K562 (cell line): ENCODE data around the gene PMPCB. TPM values are rescaled to one million over a fixed set of nuclear protein-coding genes. Genes with fewer than 3 reads are reported as not detected.
A peak's percentile ranks its signal among the peaks of the same experiment; 100 is the strongest.

ENCODE experiments used
- ATAC-seq: fragments of 200-7000 bp; cut with Tn5 transposase; 3 replicates; pipeline ENCODE4 v1.9.1; 2020; ENCODE audit warnings: moderate library complexity
- BruUV-seq: library from RNA; stranded (reverse); fragments of 400-500 nt; replicated peaks from 2 replicates; lab custom pipeline; 2021; lab: Mats Ljungman, UMichigan
- CTCF ChIA-PET: fragments of 300-600 bp; formaldehyde crosslinking; extraction: SDS; loops from one replicate; lab custom pipeline; 2021; ENCODE audit warnings: low intra/inter-chr PET ratio; lab: Yijun Ruan, JAX
- POLR2A ChIA-PET: fragments of 300-600, 350-650 bp; sonication (Branson Sonifier 250); formaldehyde crosslinking; extraction: SDS; loops from one replicate; lab custom pipeline; 2021; ENCODE audit warnings: antibody characterized with exemption, inconsistent platforms; lab: Yijun Ruan, JAX
- DNase-seq, 4 experiments: peaks; one replicate each; pipeline versions ENCODE4 v3.0.0 to v3.0.0-alpha.2; 2011 to 2018; ENCODE audit warnings: low spot score in 3 of 4, mixed read lengths in 3 of 4; ENCODE audit errors: extremely low read depth in 1 of 4
- FAIRE-seq: peaks from 2 replicates; lab custom pipeline; 2011; peaks lifted over from hg19 to GRCh38; lab: Jason Lieb, UNC
- H2AFZ ChIP-seq: 2 replicates; pipeline ENCODE4 v1.6.0; 2011; ENCODE audit warnings: low read depth, low read length, control low read depth, inconsistent platforms
- H3K27ac ChIP-seq: fragments of 200-600 bp; 3 replicates; pipeline ENCODE4 v1.8.0; 2011; ENCODE audit warnings: low read depth, mild to moderate bottlenecking, control low read depth, inconsistent platforms, low read length, moderate library complexity, mixed read lengths; ENCODE audit errors: extremely low read depth
- H3K27me3 ChIP-seq, 2 experiments: fragments of 300-600 bp in 1 of 2; 2 replicates in 1 of 2; 3 replicates in 1 of 2; pipeline versions ENCODE4 v1.6.0 to v1.8.0; 2011; ENCODE audit warnings: inconsistent platforms in 2 of 2, low read length in 2 of 2, mild to moderate bottlenecking in 1 of 2, mixed read lengths in 1 of 2, moderate library complexity in 1 of 2; ENCODE audit not compliant: control insufficient read depth in 2 of 2, insufficient read depth in 2 of 2
- H3K36me3 ChIP-seq: fragments of 300-600 bp; 3 replicates; pipeline ENCODE4 v1.8.0; 2011; ENCODE audit warnings: mild to moderate bottlenecking, low read length, inconsistent platforms; ENCODE audit not compliant: control insufficient read depth, insufficient read depth
- H3K4me1 ChIP-seq, 2 experiments: fragments of 200-600 bp in 1 of 2; replicated peaks in 1 of 2; 2 replicates in 1 of 2; 3 replicates in 1 of 2; pipeline versions ENCODE4 v1.5.1 to v1.8.0; 2011; ENCODE audit warnings: inconsistent platforms in 2 of 2, low read length in 2 of 2, mild to moderate bottlenecking in 1 of 2, mixed read lengths in 1 of 2, moderate library complexity in 1 of 2; ENCODE audit not compliant: control insufficient read depth in 2 of 2, insufficient read depth in 2 of 2
- H3K4me2 ChIP-seq: 2 replicates; pipeline ENCODE4 v1.6.1; 2011; ENCODE audit warnings: low read length, control low read depth, inconsistent platforms, mixed read lengths; ENCODE audit not compliant: insufficient read depth
- H3K4me3 ChIP-seq: fragments of 200-600 bp; sonication (generic), shearing (Covaris generic); 2 replicates; pipeline ENCODE4 v1.5.1; 2016; ENCODE audit warnings: control low read depth, inconsistent platforms
- H3K79me2 ChIP-seq: fragments of 200-600 bp; 3 replicates; pipeline ENCODE4 v1.8.0; 2011; ENCODE audit warnings: low read length, inconsistent platforms; ENCODE audit not compliant: control insufficient read depth, insufficient read depth
- H3K9ac ChIP-seq, 2 experiments: 2 replicates each; pipeline versions ENCODE4 v1.6.0 to v1.6.1; 2011; ENCODE audit warnings: low read depth in 2 of 2, low read length in 2 of 2, control low read depth in 1 of 2, inconsistent platforms in 1 of 2, mild to moderate bottlenecking in 1 of 2, mixed read lengths in 1 of 2; ENCODE audit not compliant: insufficient read depth in 1 of 2
- H3K9me1 ChIP-seq: one replicate; pipeline ENCODE4 v1.6.0; 2011; ENCODE audit warnings: inconsistent platforms, mild to moderate bottlenecking, low read length, moderate library complexity; ENCODE audit not compliant: control insufficient read depth, insufficient read depth
- H3K9me3 ChIP-seq: replicated peaks from 2 replicates; pipeline ENCODE4 v1.5.1; 2011; ENCODE audit warnings: low read depth, low read length, inconsistent platforms; ENCODE audit not compliant: control insufficient read depth, insufficient read depth
- H4K20me1 ChIP-seq: replicated peaks from 2 replicates; pipeline ENCODE4 v1.6.1; 2011; ENCODE audit warnings: low read length, inconsistent platforms, mixed read lengths; ENCODE audit not compliant: control insufficient read depth, insufficient read depth
- ATF3 ChIP-seq, 2 experiments: fragments of 450-650 bp in 1 of 2; sonication (generic) in 1 of 2; formaldehyde crosslinking in 1 of 2; IDR thresholded peaks in 1 of 2; conservative IDR thresholded peaks in 1 of 2; 2 replicates each; pipeline versions ENCODE4 v1.6.1 to v1.8.1; 2016 to 2023; ENCODE audit warnings: mild to moderate bottlenecking in 2 of 2, moderate library complexity in 2 of 2, inconsistent platforms in 1 of 2, missing genetic modification reagents in 1 of 2
- CBX3 ChIP-seq, 2 experiments: IDR thresholded peaks; 1 replicate in 1 of 2; 2 replicates in 1 of 2; pipeline ENCODE4 v1.6.1; 2012; ENCODE audit warnings: inconsistent platforms in 2 of 2, low read length in 2 of 2, borderline replicate concordance in 1 of 2, control low read depth in 1 of 2
- CEBPG ChIP-seq, 3 experiments: fragments of 200-800 bp in 1 of 3; sonication (Bioruptor generic) in 1 of 3; sonication (generic) in 1 of 3; formaldehyde crosslinking in 1 of 3; IDR thresholded peaks in 2 of 3; conservative IDR thresholded peaks in 1 of 3; 2 replicates each; pipeline versions ENCODE4 v1.6.1 to v1.8.0; 2016 to 2022; ENCODE audit warnings: missing compliant biosample characterization in 2 of 3, missing genetic modification characterization in 2 of 3, mild to moderate bottlenecking in 1 of 3, missing genetic modification reagents in 1 of 3
- DMBX1 ChIP-seq: fragments of 250-450 bp; sonication (Bioruptor Pico); IDR thresholded peaks from 2 replicates; pipeline ENCODE4 v1.8.0; 2022; ENCODE audit warnings: inconsistent platforms, mild to moderate bottlenecking, moderate library complexity, borderline replicate concordance
- ESRRA ChIP-seq: fragments of 450-650 bp; IDR thresholded peaks from 2 replicates; pipeline ENCODE4 v1.6.1; 2014; ENCODE audit warnings: low read depth, mild to moderate bottlenecking, moderate library complexity, borderline replicate concordance
- IRF9 ChIP-seq: fragments of 450-650 bp; IDR thresholded peaks from 2 replicates; pipeline ENCODE4 v1.6.1; 2016; ENCODE audit warnings: missing biosample characterization, missing genetic modification characterization
- JUND ChIP-seq, 2 experiments: IDR thresholded peaks; 2 replicates in 1 of 2; 3 replicates in 1 of 2; pipeline ENCODE4 v1.6.1; 2011; ENCODE audit warnings: borderline replicate concordance in 2 of 2, low read depth in 2 of 2, low read length in 2 of 2, improper control_type of control experiment in 1 of 2, missing biosample characterization in 1 of 2, missing genetic modification characterization in 1 of 2, missing genetic modification reagents in 1 of 2
- RFX1 ChIP-seq: fragments of 450-650 bp; IDR thresholded peaks from 2 replicates; pipeline ENCODE4 v1.6.1; 2016; ENCODE audit warnings: mild to moderate bottlenecking, moderate library complexity
- SREBF1 ChIP-seq: fragments of 150-350 bp; IDR thresholded peaks from 2 replicates; pipeline ENCODE4 v1.6.1; 2014; ENCODE audit warnings: antibody characterized with exemption, low read depth, low read length, borderline replicate concordance
- TRIM25 ChIP-seq: fragments of 450-650 bp; IDR thresholded peaks from 2 replicates; pipeline ENCODE4 v1.7.0; 2016; ENCODE audit warnings: borderline replicate concordance
- ZBTB9 ChIP-seq: fragments of 450-650 bp; formaldehyde crosslinking; IDR thresholded peaks from 2 replicates; pipeline ENCODE4 v1.4.0; 2020; ENCODE audit warnings: mild to moderate bottlenecking, moderate library complexity
- ZNF277 ChIP-seq: fragments of 250-450 bp; sonication (Bioruptor Pico); IDR thresholded peaks from 2 replicates; pipeline ENCODE4 v1.8.0; 2022; ENCODE audit warnings: inconsistent platforms, mild to moderate bottlenecking, moderate library complexity, borderline replicate concordance
- ZNF507 ChIP-seq: conservative IDR thresholded peaks from 2 replicates; pipeline ENCODE4 v1.6.1; 2017; ENCODE audit warnings: missing genetic modification characterization, missing compliant biosample characterization
- WGBS: fragments of 100-300 bp; shearing (Covaris generic); methylation state at CpG from one replicate; pipeline ENCODE4 v1.1.6; 2016; ENCODE audit warnings: low coverage, mixed read lengths; ENCODE audit not compliant: insufficient coverage; ENCODE audit errors: missing lambda C conversion rate; 5-methylcytosine and 5-hydroxymethylcytosine counted together
- in situ Hi-C: fragments of 300-500 bp; cut with MboI; formaldehyde crosslinking; loops from 4 replicates; pipeline ENCODE4 v1.15.0; 2018; ENCODE audit warnings: inconsistent platforms, mixed read lengths
- intact Hi-C: fragments of 100-400 bp; cut with micrococcal nuclease; formaldehyde crosslinking; loops from 2 replicates; pipeline ENCODE4 v1.14.2; 2022
- polyA plus RNA-seq, 8 experiments: library from polyadenylated mRNA; depleted of rRNA in 4 of 8; stranded (reverse) in 5 of 8; unstranded in 3 of 8; fragments of >200 nt; fragmentation: Nextera tagmentation in 2 of 8; fragmentation: Illumina TruSeq in 1 of 8; extraction: Ambion mirVana in 2 of 8; extraction: Trizol in 1 of 8; gene quantifications; 2 replicates each; pipeline versions ENCODE4 v1.2.1 to v1.2.3, GENCODE V29; 2011 to 2014; ENCODE audit warnings: inconsistent platforms in 1 of 8, missing spikeins in 1 of 8
- total RNA-seq, 7 experiments: library from RNA; depleted of rRNA in 6 of 7; stranded (reverse); fragments of >200 nt in 6 of 7; fragmentation: Illumina TruSeq in 2 of 7; extraction: Trizol in 2 of 7; gene quantifications; 2 replicates each; pipeline versions ENCODE4 v1.2.1 to v1.2.3, GENCODE V29; 2011 to 2021; ENCODE audit warnings: low replicate concordance in 1 of 7

PMPCB gene
- total and polyA plus RNA-seq, 9 of the 15 experiments (the other 6 are each of a cell fraction or from before 2014, with no cell fraction given), result 61.2 to 209 (median 105) TPM

- H3K36me3 ChIP-seq, result peaks cover 59% of the 10 kb centered on the region
- CTCF ChIA-PET, result no interaction called here
- no peaks in the 10 kb centered on the region for H3K27me3 ChIP-seq
- intact Hi-C loops (loop anchor here (5.0 kb wide), 1 partner anchor 48 kb away; the partner anchor contains the start of gene PSMC2), in situ Hi-C loops (loop anchor here (5.0 kb wide), 1 partner anchor 108 kb away; no protein-coding TSS in a partner anchor)
- H3K9me1 ChIP-seq, result no peaks in the 10 kb centered on the region
- ATAC-seq (no peak), DNase-seq (peak in 1 of 4 experiments; percentile 34), FAIRE-seq (no peak)
- H3K9me3 ChIP-seq, result no peaks in the 10 kb centered on the region
- H3K79me2 ChIP-seq, result peaks cover 24% of the 10 kb centered on the region
- H4K20me1 ChIP-seq, result no peaks in the 10 kb centered on the region
- no peak overlapping the region for H3K27ac ChIP-seq
- H3K4me1 ChIP-seq, result peaks cover 3 to 6% of the 10 kb centered on the region in 2 experiments; a peak in 4 of 5 replicates
- H3K9ac ChIP-seq, result no peak overlapping the region
- POLR2A ChIA-PET, result interaction anchor here (1.4 to 2.1 kb wide), 4 partner anchors 10 to 28 kb away, joined by 4 to 8 read pairs (median 6); no protein-coding TSS in a partner anchor
- H3K4me3 ChIP-seq, result no peak overlapping the region
- no TSS peak for BruUV-seq
- 72% methylated on average over 6 of the region's 6 CpGs for WGBS
- H3K4me2 ChIP-seq, result no peak overlapping the region
- H2AFZ ChIP-seq, result no peak overlapping the region
- TF ChIP-seq IRF9 (tag), result 0 out of 2 replicates have a peak, but pooled peaks have one; percentile 21
- peak; percentile 85 for TF ChIP-seq ATF3 (IDR thresholded peaks at IDR 0.05)
- TF ChIP-seq ATF3 (CRISPR knock-in tag; conservative IDR thresholded peaks at IDR 0.05), result no peak
- no peak for TF ChIP-seq ESRRA
- TF ChIP-seq RFX1, result peak; percentile 22
- peak; percentile 39; the same call in 1 of the 2 replicates for TF ChIP-seq JUND (IDR thresholded peaks at IDR 0.05; ENCODE audit: borderline replicate concordance, low read depth, low read length)
- no peak for TF ChIP-seq JUND (tag; IDR thresholded peaks at IDR 0.05; ENCODE audit: borderline replicate concordance, low read depth, low read length)
- TF ChIP-seq CEBPG (CRISPR knock-in tag; IDR thresholded peaks at IDR 0.05), result peak; percentile 66
- peak; percentile 80 to 81 for TF ChIP-seq CEBPG (tag; conservative IDR thresholded peaks at IDR 0.05 in 1 of 2, IDR thresholded peaks at IDR 0.05 in 1 of 2)
- TF ChIP-seq CBX3 (IDR thresholded peaks at IDR 0.05; ENCODE audit: borderline replicate concordance in 1 of 2, low read length in 2 of 2), result no peak
- no peak for TF ChIP-seq SREBF1
- no peak for TF ChIP-seq ZNF507 (tag)
- TF ChIP-seq ZBTB9 (CRISPR knock-in tag), result no peak
- TF ChIP-seq ZNF277 (CRISPR knock-in tag), result no peak
- no peak for TF ChIP-seq DMBX1
- no peak for TF ChIP-seq TRIM25
Measured at GRCh38 chr7:103299660-103300059, 2.4 kb downstream of the PMPCB start.
